ENCODE measurements around the gene NEMP2.

DNA sequence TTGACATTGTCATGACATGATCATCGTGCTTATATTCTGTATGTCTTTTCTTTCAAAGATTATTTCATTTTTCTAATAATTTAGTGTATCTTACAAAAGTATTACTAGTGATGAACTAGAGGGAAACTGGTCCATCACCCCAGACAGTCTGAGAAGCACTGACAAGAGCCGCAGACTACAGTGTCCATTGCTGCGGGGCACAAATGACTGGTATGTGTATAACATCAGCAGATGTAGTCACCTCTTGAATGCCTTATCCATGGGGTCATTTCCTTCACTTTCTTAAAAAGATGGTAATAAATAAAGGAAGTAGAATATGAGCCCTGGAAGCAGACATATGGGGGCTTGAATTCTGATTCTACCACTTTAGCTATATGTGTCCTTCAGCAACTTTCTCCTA is 29.6 kb downstream of the NEMP2 start:
- TF ChIP-seq POLR2A (IDR thresholded peaks at IDR 0.05; ENCODE audit: control extremely low read depth in 1 of 2, low read depth in 2 of 2, low read length in 2 of 2) (no peak), YY1 (IDR thresholded peaks at IDR 0.05; ENCODE audit: low read depth, low read length) (no peak), PHF8 (conservative IDR thresholded peaks at IDR 0.05; ENCODE audit: low read depth, low read length) (no peak), HDAC6 (IDR thresholded peaks at IDR 0.05; ENCODE audit: low read depth, low read length) (no peak), CEBPB (IDR thresholded peaks at IDR 0.05; ENCODE audit: low read depth, low read length) (no peak), RFX5 (IDR thresholded peaks at IDR 0.05; ENCODE audit: borderline replicate concordance, low read depth, low read length) (no peak), TAF7 (optimal IDR thresholded peaks at IDR 0.05; ENCODE audit: borderline replicate concordance, low read depth, low read length) (no peak), SIN3A (conservative IDR thresholded peaks at IDR 0.05 in 1 of 2, IDR thresholded peaks at IDR 0.05 in 1 of 2; ENCODE audit: low read depth in 1 of 2, low read length in 2 of 2) (no peak), CBX5 (IDR thresholded peaks at IDR 0.05; ENCODE audit: low read depth, low read length) (no peak)
- TF ChIP-seq, protein P1, sequence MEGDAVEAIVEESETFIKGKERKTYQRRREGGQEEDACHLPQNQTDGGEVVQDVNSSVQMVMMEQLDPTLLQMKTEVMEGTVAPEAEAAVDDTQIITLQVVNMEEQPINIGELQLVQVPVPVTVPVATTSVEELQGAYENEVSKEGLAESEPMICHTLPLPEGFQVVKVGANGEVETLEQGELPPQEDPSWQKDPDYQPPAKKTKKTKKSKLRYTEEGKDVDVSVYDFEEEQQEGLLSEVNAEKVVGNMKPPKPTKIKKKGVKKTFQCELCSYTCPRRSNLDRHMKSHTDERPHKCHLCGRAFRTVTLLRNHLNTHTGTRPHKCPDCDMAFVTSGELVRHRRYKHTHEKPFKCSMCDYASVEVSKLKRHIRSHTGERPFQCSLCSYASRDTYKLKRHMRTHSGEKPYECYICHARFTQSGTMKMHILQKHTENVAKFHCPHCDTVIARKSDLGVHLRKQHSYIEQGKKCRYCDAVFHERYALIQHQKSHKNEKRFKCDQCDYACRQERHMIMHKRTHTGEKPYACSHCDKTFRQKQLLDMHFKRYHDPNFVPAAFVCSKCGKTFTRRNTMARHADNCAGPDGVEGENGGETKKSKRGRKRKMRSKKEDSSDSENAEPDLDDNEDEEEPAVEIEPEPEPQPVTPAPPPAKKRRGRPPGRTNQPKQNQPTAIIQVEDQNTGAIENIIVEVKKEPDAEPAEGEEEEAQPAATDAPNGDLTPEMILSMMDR (IDR thresholded peaks at IDR 0.05; ENCODE audit: control extremely low read depth in 1 of 3, insufficient read depth in 1 of 3, low read depth in 1 of 3, low read length in 3 of 3) = no peak

Measured in H1 (cell line).